Left ventricle myocardium inferior (tissue), 1 donor: ENCODE measurements around the gene PCDHGB4. TPM values are rescaled to one million over a fixed set of nuclear protein-coding genes. Genes with fewer than 3 reads are reported as not detected.
"Not testable (repeated sequence)": the region's sequence is repeated elsewhere in the genome, so short reads cannot be mapped to it uniquely, and the experiment has no call there.

ENCODE experiments used
- DNase-seq: peaks from one replicate; pipeline ENCODE4 v3.0.0-alpha.2; 2020
- H3K27ac ChIP-seq: fragments of 200-600 bp; replicated peaks from 2 replicates; pipeline ENCODE4 v1.8.0; 2021
- H3K27me3 ChIP-seq: fragments of 200-600 bp; 2 replicates; pipeline ENCODE4 v1.8.0; 2021; ENCODE audit warnings: low read depth
- H3K36me3 ChIP-seq: fragments of 200-600 bp; 2 replicates; pipeline ENCODE4 v1.8.0; 2021
- H3K4me1 ChIP-seq: fragments of 200-600 bp; 2 replicates; pipeline ENCODE4 v1.8.0; 2021
- H3K4me3 ChIP-seq: fragments of 200-600 bp; 2 replicates; pipeline ENCODE4 v1.8.0; 2021; ENCODE audit warnings: mild to moderate bottlenecking, moderate library complexity
- H3K9me3 ChIP-seq: fragments of 200-600 bp; replicated peaks from 2 replicates; pipeline ENCODE4 v1.8.0; 2021
- CTCF ChIP-seq: fragments of 200-600 bp; IDR thresholded peaks from 2 replicates; pipeline ENCODE4 v1.8.0; 2021; ENCODE audit warnings: antibody characterized with exemption, mild to moderate bottlenecking, borderline replicate concordance
- intact Hi-C: fragments of 100-400 bp; cut with micrococcal nuclease; formaldehyde crosslinking; loops from one replicate; pipeline ENCODE4 v1.11.0; 2022
- total RNA-seq: library from RNA; stranded (reverse); fragmentation: NEBNext Ultra II Directional; extraction: Animal tissue kit (Norgen Biotek cat#: 25700); gene quantifications from one replicate; pipeline ENCODE4 v1.2.1, GENCODE V29; 2021
- donor health status: DM: no; HTN: yes; CAD: no; lungs with severe emphysema.

The PCDHGB4 gene
- total RNA-seq, 1 donor from 2014 or later, result 4.2 TPM

GRCh38 chr5:141371572-141372475 is 15.7 kb upstream of the PCDHGB4 start:
- H3K27me3 ChIP-seq, result no peaks in the 10 kb centered on the region
- peak overlapping the region; percentile 9 for H3K4me3 ChIP-seq
- H3K9me3 ChIP-seq, result peaks cover 97% of the 10 kb centered on the region
- no peak for DNase-seq
- H3K4me1 ChIP-seq, result peaks cover 59% of the 10 kb centered on the region
- intact Hi-C loops, result no loop called here
- TF ChIP-seq CTCF, result no peak
- peaks cover 32% of the 10 kb centered on the region for H3K36me3 ChIP-seq
- H3K27ac ChIP-seq, result no peak overlapping the region

GRCh38 chr5:141373673-141374317 is 13.7 kb upstream of the PCDHGB4 start, which contains the start of gene PCDHGA6:
TSS of gene PCDHGA6 (plus strand) at chr5:141373891. CDS start at chr5:141374084, 193 bp downstream.
- peak within 1 kb of the TSS; percentile 52 for H3K4me3 ChIP-seq
- peak; percentile 62 for TF ChIP-seq CTCF
- H3K27me3 ChIP-seq, result no peaks in the 10 kb centered on the region
- no peak for DNase-seq
- H3K27ac ChIP-seq, result no peak within 1 kb of the TSS
- peaks cover 43% of the 10 kb centered on the region for H3K36me3 ChIP-seq
- peaks cover 98% of the 10 kb centered on the region for H3K9me3 ChIP-seq
- intact Hi-C loops, result no loop called here
- peaks cover 57% of the 10 kb centered on the region for H3K4me1 ChIP-seq

- no peak overlapping the region for H3K27ac ChIP-seq
- H3K4me3 ChIP-seq, result peak overlapping the region; percentile 52
- H3K27me3 ChIP-seq, result no peaks in the 10 kb centered on the region
- peaks cover 50% of the 10 kb centered on the region for H3K4me1 ChIP-seq
- intact Hi-C loops, result no loop called here
- peaks cover 43% of the 10 kb centered on the region for H3K36me3 ChIP-seq
- TF ChIP-seq CTCF, result no peak
- peaks cover 98% of the 10 kb centered on the region for H3K9me3 ChIP-seq
- no peak for DNase-seq
Measured at GRCh38 chr5:141374627-141375026, 12.9 kb upstream of the PCDHGB4 start.

GRCh38 chr5:141375444-141376155 is 11.9 kb upstream of the PCDHGB4 start:
- H3K4me3 ChIP-seq, H3K27ac ChIP-seq, DNase-seq, intact Hi-C loops, H3K27me3 ChIP-seq: not testable (repeated sequence)
- Histone ChIP-seq H3K4me1 (peaks cover 45% of the 10 kb centered on the region), H3K9me3 (peaks cover 98% of the 10 kb centered on the region), H3K36me3 (peaks cover 48% of the 10 kb centered on the region)

GRCh38 chr5:141382469-141383294 is 4.8 kb upstream of the PCDHGB4 start, which contains the start of gene PCDHGA7:
TSS of gene PCDHGA7 (plus strand) at chr5:141382742. CDS start at chr5:141382900, 158 bp downstream.
- Histone ChIP-seq H3K4me1 (peaks cover 4% of the 10 kb centered on the region), H3K9me3 (peaks cover 100% of the 10 kb centered on the region), H3K36me3 (peaks cover 38% of the 10 kb centered on the region), H3K4me3 (peak within 1 kb of the TSS; percentile 51), H3K27me3 (no peaks in the 10 kb centered on the region), H3K27ac (peak within 1 kb of the TSS; percentile 13)
- no peak for DNase-seq
- peak; percentile 47 for TF ChIP-seq CTCF
- intact Hi-C loops, result no loop called here
